GM18519 (cell line): Measurements from ENCODE around the gene SLC2A11.
"Not testable (repeated sequence)": the region's sequence is repeated elsewhere in the genome, so short reads cannot be mapped to it uniquely, and the experiment has no call there.

Source experiments
- ATAC-seq: cut with Tn5 transposase; IDR thresholded peaks from one replicate; pipeline ENCODE4 v1.9.1; 2021; ENCODE audit warnings: mild to moderate bottlenecking, moderate library complexity; ENCODE audit not compliant: unreplicated experiment, low FRiP score

Gene SLC2A11

GRCh38 chr22:23904573-23905254 lies 47.0 kb downstream of the SLC2A11 start:
- ATAC-seq, result no peak

- ATAC-seq, result no peak
Measured at GRCh38 chr22:23906641-23907040, 49.0 kb downstream of the SLC2A11 start.

GRCh38 chr22:23907423-23907822 lies 49.7 kb downstream of the SLC2A11 start:
- ATAC-seq, result not testable (repeated sequence)

- no peak for ATAC-seq
Measured at GRCh38 chr22:23908587-23909205, 51.0 kb downstream of the SLC2A11 start.

GRCh38 chr22:23909296-23909898 lies 51.7 kb downstream of the SLC2A11 start:
- no peak for ATAC-seq

- no peak for ATAC-seq
Measured at GRCh38 chr22:23910496-23911190, 53.0 kb downstream of the SLC2A11 start.

- ATAC-seq, result no peak
Measured at GRCh38 chr22:23911318-23911980, 53.8 kb downstream of the SLC2A11 start.

- ATAC-seq, result no peak
Measured at GRCh38 chr22:23912293-23912903, 54.7 kb downstream of the SLC2A11 start.

- ATAC-seq, result no peak
Measured at GRCh38 chr22:23913306-23913660, 55.6 kb downstream of the SLC2A11 start.

- ATAC-seq, result peak; percentile 67
Measured at GRCh38 chr22:23913661-23914353, 56.1 kb downstream of the SLC2A11 start.

- ATAC-seq, result no peak
Measured at GRCh38 chr22:23915290-23915689, 57.6 kb downstream of the SLC2A11 start.

- not testable (repeated sequence) for ATAC-seq
Measured at GRCh38 chr22:23920267-23920611, 62.6 kb downstream of the SLC2A11 start.

GRCh38 chr22:23921586-23922201 lies 64.0 kb downstream of the SLC2A11 start:
- ATAC-seq, result not testable (repeated sequence)

GRCh38 chr22:23922921-23923320 lies 65.2 kb downstream of the SLC2A11 start:
- no peak for ATAC-seq

GRCh38 chr22:23925020-23925606 lies 67.4 kb downstream of the SLC2A11 start:
- no peak for ATAC-seq

GRCh38 chr22:23926561-23926960 lies 68.9 kb downstream of the SLC2A11 start:
- ATAC-seq, result no peak
